Hematopoietic multipotent progenitor cell treated with erythropoietin and hydrocortisone succinate and interleukin-3 and kit ligand, for 6 days (in vitro differentiated cells): ENCODE data around the gene EFR3B.

Source experiments
- DNase-seq: peaks from one replicate; pipeline ENCODE4 v3.0.0-alpha.2; 2015

EFR3B gene

DNA sequence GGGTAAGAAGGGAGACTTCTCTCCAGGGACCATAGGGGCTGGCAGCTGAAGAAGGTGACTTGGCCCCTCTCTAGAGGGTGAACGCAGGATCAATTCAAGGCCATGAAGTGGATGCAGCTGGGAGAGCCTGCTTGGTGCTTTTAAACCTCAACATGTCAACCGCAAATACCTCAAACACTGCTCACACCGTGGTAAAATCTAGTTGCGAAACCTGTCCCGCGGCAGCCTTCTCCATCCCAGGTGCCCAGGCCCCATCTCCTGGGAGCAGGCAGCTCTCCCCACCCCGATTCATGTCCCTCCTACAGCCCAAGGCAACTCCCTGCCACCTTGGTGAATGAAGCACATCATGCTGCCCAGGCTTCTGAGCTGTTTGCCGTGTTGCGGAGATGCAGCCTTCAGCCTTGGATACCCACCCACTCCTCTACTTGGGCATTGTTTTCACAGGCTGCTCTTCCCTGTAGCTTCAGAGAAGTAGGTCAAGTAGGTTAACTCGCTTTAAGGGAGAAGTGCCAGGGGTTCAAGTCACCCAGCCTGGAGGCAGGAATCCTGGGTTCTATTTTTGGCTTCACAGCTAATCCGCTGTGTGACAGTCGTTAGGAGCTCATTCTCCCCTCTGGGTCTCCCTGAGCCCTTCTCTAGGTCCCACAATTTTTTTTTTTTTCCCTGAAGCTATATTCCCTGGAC is 6.2 kb upstream of the EFR3B start:
- DNase-seq: no peak

DNA sequence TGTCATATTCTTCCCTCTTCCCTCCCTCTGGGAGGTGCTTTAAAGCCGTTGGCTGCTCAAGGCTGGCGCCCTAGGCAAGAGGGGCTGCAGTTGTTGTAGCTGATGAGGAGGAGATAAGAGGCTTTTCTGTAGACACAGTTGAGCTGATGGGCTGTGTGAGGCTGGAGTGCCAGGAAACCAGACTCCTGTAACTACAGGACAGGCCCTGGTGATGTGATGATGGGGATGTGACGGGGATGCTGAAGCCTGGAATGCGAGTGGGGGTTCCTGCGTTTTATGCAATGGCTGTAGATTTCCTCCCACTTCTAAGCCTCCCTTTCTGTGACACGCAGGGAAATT is 5.7 kb upstream of the EFR3B start:
- no peak for DNase-seq

DNA sequence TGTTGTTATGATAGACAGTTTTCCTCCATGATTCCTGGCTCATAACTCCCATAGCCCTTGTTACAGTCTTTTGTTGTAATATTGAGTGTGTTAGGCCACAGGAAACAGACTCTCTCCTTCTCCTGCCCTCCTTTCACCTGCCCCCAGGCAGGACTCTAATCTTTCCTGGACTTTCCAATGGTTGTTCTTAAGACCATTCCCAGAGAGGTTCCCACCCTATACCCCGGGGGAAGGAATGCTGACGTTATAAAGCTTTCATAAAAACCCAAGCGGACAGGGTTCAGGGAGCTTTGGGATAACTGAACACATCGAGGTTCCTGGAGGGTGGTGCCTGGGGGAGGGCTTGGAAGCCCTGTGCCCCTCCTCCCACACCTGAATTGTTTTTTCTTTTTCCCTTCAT is 2.8 kb upstream of the EFR3B start:
- no peak for DNase-seq

DNA sequence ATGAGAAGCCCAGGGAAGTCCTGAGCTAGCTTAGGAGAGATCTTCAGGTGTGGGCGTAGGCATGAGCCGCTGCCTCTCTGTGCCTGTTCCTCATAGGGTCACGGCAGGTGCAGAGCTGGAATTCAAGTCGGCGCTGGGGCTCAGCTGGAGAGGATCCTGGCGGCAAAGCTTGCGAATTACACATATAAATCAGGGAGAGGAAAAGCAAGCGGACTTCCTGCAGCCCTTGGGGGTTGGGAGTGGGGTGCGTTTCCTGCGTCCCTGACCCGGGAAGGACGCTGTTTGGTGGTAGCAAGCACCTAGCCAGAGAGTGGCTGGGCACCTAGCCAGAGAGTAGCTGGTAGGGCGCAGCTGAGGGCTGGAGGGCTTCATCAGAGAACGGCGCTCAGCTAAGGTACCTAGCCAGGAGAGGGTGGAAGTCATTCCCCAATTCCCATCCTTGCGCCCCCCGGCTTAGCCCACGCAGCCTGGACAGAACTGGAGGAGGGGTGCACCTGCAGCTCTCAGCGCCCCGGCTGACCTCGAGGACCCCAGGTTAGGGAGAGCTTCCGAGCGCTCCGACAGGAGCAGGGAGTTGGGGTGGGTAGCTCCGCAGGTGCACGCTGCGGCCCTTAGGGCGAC is 459 bp upstream of the EFR3B start:
- DNase-seq: peak; percentile 49

DNA sequence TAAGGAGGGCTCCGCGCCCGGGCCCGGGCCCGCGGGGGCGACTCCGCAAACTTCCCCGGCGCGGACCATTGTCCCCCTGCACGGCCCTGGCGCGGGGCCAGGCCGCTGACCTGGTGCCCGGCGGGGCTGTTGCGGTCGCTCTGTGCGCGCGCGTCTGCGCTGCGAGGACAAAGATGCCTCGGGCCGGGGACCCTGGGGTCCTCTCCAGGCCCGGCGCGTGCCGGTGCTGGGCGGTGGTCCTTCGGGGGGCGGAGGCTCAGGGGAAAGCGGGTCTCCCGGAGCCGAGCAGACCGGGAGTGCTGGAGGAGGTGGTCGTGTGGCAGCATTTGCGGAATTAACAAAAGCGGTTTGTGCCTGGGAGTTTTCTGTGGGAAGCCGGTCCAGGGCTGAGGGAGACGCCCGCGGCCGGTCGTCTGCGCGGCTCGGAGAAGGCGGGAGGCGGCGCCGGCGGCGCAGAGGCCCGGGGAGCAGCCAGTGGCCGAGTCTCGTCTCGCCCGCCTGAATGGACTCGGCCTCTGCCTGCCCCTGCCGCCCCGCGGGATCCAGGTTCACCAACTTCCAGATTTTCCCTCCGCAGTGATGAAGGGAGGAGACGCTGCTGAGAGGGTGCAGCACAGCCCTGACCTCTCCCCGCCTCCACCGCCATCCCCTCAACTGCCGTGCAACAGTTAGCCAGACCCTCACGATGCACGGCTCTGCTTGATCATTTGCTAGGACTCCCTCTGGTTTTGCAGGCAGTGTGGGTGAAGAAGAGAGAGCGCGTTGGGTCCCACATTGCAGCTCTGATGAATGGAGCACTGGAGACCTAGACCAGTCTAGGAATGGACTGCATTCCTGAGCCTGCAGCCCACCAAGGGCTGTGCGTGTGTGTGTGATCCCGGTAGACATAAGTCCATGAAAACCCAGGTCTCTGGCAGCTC is 705 bp downstream of the EFR3B start:
- DNase-seq: peak; percentile 18

DNA sequence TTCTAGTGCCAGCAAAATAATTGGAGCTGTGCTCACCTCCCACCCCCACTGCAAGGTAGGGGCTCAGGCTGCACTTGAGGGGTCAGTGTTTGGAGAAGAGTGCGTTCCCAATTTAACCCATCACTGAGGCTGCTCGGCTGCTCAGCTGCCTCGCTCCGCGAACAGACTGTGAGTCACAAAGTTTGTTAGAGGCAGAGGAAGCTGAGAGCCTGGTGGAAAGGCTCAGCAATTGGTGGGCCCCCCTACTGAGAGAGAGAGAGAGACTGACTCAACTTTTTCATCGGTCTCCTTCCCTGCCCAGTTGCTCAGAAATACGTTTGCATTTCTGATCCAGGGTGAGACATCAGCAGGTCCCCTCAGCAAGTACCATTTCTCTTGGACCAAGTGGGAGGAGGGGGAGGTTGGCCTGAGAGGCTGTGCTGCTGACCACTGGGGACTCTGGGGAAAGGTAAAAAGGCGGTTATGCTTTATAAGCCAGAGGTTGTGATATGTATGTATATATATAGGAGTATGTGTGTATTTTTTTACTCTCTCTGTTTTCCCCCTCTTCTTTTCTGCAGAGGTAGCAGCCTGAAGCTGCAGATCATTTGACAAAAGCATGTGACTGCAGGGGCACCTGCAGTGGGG is 1.5 kb downstream of the EFR3B start:
- DNase-seq: peak; percentile 16

DNA sequence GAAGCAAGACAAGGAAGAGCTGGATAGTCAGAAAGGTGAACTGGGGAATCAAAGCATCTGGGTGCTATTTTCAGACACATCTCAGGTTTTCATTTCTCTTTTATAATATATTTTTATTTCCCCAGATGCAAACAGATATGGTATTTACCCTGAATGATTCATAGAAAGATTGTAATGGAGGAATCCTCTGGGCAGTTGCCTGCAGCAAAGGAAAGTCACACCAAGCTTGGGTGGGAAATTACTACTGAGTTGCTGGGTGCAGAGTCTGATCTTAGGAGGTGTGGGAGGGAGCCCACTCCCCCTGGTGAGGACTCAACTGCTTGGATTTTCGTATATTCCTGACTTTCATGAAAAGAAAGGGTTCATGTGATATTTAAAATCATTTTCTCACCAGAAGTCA is 2.1 kb downstream of the EFR3B start:
- no peak for DNase-seq

DNA sequence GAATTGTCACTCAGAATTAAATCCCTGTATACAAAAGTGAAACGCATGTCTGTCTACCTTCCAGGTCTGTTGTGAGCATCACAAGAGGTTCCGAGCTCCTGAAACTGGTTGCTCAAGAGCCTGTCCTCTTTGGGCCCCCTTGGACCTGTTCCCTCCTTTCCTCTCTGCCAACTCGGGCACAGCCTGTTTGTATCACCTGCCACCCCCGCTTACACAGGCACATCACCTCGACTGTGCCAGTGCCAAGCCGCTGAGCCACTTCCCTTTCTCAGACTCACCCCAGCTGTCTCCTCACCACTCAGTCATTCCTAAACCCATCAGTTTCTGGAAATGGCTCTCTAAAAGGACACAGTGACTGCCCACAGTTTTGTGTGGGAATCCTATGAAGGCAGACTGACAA is 3.1 kb downstream of the EFR3B start:
- DNase-seq: peak; percentile 8

DNA sequence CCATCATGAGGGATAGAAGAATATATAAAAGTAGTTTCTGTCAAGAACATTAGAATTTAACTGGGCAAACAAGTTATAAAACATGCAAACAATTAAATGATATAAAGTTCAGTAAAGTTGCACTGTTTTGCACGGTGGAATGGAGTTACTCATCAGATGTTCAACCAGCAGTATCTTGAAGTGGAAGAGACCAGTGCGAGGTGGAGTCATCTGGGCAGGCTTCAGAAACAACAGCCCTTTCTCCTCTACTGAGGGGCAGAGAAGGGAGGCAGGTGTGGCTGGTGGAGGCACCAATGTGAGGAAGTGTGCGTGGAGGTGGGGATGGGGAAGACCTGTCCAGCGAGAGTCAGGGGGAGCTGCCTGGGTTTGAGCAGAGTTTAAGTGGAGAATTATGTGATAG is 7.5 kb downstream of the EFR3B start:
- no peak for DNase-seq

DNA sequence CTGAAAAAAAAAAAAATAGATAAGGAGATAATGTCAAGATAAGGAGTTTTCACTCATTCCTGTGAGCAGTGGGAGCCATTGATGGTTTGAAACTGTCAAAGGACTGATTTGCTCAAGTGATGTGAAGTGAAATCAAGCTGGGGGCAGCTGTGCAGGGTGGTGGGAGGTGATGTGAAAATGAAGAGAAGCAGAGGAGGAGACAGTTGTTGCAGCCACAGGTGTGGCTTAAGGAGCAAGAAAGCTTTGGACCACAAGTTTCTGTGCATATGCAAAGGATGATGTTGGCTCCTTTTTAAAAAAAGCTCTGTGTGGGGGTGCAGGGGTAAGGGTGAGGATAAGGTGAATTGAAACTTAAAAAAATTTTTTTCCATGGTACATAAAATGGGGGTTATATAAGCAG is 8.3 kb downstream of the EFR3B start:
- DNase-seq: no peak

DNA sequence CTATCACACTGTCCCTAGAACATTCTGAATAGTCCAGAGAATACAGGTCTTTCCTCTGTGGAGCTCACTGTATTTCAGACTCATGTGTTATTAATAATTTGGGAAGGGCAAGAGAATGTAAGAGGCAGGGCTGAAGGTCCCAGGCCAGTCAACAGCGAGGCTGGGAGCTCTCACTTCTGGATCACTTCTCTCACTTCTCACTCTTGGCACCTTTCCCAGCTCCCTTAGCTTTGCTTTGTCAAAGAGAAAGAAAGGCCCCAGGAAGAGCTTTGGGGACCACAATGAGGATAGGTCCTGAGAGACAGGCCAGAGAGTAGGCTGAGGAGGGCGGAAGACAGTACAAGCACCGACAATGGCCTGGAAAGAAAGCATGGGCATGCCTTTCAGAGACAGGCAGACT is 11.2 kb downstream of the EFR3B start:
- peak; percentile 7 for DNase-seq

DNA sequence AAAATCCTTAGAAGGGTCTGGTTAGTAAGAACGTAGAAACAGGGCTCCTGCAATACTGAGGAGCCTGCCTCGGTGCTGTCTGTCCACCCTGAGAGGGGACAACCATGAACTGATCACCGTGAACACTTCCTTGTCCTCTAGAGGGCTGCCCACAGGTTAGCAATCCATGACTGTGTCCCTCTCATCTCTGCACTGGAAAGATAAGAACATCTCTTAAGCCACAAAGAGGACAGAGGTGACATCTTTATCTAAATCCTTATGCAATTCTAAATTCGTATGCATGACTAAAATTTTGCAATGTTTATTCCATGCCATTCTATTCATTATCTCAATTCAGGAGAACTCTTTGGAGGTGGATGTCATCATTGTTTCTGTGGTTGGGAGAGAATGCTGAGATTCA is 12.8 kb downstream of the EFR3B start:
- DNase-seq: peak; percentile 16

DNA sequence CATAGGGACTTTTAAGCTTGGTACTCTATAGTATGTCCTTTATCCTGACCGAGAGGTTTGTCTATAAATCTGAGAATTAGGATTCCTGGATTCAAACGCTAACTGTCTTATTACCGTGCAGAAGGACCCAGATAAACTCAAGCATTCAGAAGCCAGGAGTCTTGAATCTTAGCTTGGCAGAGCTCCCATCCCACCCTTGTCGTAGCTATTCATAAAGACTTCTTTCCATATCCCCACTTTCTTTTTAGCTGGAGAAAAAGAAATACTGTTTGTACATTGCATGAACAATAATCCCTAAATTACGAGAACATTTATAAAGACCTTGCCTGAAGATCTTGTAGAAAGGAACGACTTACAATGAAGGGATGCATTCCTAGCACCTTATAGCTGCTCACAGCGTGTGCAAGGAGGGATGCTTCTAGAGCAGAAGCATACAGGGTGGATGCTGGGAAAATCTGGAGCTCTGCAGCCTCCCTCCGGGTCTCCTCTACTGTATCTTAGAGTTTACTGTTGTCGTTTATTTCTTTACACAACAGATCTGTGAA is 13.6 kb downstream of the EFR3B start:
- no peak for DNase-seq

DNA sequence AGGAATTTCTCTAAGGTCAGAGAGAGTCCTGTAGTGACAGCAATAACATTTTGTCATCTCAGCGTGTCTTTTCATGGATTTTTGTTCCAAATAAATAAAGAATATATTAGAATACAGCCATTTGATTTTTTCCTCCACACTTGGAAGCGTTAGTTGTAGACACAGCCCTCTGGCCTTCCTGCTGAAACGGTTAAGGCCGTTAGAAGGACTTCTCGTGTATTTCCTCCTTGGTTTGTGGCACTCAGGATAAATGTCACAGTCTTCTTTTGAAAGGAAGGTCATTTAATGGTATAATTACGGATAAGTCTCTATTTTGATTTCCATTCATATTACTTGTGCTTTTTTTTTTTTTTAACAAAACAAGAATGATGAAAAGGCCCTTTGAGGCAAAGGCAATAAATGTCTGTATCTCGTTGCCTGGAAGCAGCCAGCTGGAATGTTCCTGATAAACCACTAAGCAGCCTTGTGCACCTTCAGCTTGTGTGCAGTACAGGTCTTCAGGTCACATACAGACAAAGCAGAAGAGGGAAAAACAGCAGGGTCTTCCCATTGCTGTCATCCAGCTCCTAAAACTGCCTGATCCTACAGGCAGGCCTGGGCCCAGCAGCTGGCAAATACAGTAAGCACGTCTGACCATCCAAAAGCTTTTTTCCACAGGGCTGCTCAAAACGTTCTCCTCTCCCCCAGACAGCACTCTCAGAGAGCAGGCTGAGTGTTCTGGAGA is 14.4 kb downstream of the EFR3B start:
- DNase-seq: no peak

DNA sequence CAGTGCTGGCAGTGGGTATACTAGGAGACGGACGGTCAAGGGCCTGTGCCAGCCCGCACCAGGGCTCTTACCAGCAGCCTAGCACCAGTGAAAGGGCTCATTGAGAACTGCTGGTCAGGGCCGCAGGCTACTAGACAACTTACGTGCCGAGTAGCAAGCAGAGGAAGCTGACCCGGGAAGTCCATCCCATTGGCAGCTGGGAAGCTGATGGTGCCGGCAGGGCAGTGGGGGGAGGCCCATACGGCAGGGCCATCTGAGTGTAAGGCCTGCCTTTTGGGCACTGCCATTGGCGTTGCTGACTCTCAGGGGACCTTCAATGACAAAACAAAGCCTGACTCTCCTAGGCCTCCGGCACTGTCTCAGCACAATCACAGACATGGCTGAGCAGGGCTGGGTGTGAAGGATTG is 20.6 kb downstream of the EFR3B start:
- DNase-seq: no peak

DNA sequence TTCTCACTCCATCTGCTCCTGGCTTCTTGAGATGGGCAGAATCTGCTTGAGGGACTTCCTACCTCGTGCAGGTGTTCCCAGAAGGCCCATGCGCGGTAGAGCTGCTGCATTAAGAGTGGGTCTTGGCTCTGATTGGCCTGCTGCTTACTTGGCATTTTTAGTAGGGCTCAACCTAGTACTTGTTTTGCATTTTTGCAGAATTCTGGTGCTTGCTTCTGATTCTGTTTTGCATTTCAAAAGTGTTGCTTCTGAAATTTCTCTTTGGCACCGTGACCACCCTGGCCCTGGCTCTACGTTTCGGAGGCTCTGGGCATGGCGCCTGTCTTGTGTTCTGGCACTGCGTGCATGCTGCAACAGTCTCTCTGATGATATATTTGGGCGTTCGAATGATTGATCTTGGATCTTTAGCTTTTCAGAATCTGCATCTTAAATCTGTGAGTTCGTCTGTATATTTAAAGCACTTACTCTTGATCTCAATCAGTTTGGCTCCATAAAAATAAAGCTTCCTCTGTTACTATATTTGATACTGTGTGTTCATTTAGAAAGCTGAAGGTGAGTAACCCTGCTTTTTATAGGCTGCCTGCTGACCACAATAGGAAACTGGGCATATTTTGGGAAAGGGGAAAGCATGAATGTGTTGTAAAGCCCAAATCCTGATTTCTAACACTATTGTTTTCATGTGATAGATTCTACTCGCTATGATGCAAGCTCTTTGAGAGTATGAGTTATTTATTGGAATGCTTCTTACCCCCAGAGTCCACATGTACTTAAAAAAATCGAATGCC is 22.2 kb downstream of the EFR3B start:
- DNase-seq: no peak

DNA sequence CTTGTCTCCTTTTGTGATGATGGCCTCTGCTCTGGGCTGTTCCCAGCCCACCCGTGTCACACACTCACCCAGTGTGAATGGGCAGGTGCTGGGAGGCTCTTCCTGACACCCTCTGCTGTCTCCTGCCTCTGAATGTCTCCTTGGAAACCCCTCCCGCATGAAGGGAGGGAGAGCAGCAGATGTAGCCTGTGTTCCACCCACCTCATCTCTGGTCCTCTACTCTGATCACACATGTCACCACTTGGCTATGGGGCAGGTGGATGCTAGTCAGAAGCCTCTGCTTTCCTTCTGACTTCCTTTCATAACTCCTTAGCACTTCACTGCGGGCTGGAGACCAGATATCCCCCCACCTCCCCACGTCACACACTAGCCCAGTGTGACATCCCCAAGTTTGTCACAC is 23.9 kb downstream of the EFR3B start:
- no peak for DNase-seq

DNA sequence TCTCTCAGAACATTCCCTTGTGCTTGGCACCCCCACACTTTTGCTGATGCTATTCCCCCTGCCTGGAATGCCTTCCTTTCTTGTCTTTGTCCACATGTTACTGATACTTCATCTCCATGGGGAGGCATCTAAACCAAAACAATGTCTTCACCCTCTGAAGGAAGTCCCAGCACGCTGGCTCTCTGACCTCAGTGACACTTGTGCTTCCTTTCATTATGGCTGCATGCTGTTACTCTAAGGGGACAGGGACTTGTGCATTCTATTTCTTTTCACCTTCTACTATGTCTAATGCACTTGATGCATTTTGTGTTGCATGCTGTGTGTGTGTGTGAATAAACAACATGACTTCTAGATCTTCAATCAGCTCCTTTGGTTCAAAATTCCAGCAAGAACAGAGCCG is 24.6 kb downstream of the EFR3B start:
- no peak for DNase-seq

DNA sequence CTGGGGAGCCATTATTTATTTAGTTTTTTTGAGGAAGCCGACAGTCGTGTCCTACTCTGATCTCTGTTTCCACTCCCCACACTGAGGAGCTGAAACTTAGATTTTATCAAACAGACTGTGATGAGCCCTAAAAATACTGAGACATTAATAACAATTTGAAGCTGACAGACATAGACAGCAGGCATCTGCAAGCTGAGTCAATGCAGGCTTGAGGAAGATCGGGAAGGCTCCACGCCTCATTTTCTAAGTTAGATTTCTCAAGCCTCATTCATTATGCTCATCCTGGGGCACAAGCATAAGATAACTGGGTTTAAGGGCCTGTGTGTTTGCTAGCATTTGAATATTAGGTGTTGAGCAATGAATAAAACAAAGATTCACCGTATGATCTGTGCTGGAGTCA is 26.3 kb downstream of the EFR3B start:
- DNase-seq: no peak

DNA sequence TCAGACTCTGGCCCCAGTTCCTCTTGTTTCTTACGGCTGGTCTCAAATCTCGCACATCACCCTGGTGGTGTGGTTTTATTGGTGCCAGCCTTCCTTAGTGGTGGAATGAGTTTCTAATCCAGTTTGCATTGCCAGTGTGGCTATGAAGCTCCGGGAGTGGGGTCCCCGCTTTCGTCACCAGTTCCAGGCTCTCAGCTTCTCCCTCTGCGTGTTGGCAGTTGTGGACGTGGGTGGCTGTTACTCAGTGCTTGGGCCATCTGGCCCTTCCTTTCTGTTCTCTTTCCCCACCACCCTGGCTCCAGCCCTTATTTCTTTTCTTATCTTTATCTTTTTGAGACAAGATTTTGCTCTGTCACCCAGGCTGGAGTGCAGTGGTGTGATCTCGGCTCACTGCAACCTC is 30.1 kb downstream of the EFR3B start:
- no peak for DNase-seq

DNA sequence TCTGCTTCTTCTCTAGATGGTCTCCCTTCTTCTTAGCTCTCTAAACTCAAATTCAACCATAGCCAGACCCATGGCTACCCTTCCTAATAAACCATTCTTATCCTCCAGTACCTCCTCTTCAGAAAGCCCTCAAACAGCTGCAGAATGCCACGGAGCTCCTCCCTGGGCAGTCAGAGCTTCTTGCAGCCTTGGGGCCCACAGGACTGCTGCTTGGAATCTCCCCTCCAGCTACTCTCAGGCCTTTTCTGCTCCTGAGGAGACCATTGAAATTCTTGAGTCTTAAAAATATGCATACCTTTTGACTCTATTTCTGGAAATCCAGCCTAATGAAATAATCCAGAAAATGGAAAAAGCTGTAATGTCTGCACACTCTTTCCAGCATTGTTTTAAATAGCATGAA is 30.7 kb downstream of the EFR3B start:
- no peak for DNase-seq

DNA sequence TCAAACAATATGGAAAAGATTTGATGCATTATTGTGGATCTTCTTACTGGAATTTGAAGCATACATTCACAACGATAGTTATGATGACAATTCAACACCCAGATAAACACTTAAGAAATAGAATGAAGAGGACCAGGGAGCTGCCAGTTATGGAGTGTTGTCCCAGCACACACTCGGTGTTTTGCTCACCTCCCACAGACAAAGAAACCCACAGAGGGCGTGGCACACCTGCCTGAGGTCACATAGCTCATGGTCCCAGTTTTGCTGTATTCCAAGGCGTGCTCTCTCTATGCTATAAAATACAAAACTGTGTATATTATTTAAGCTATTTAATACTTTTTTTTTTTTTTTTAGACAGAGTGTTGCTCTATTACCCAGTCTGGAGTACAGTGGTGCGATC is 31.1 kb downstream of the EFR3B start:
- DNase-seq: no peak
